ENCODE measurements around the gene WDR43. TPM values are rescaled to one million over a fixed set of nuclear protein-coding genes. Genes with fewer than 3 reads are reported as not detected.
A peak's percentile ranks its signal among the peaks of the same experiment; 100 is the strongest.

The WDR43 gene
- total RNA-seq, 4 donors from 2014 or later: 15.8 to 399 (median 46.0) TPM

DNA sequence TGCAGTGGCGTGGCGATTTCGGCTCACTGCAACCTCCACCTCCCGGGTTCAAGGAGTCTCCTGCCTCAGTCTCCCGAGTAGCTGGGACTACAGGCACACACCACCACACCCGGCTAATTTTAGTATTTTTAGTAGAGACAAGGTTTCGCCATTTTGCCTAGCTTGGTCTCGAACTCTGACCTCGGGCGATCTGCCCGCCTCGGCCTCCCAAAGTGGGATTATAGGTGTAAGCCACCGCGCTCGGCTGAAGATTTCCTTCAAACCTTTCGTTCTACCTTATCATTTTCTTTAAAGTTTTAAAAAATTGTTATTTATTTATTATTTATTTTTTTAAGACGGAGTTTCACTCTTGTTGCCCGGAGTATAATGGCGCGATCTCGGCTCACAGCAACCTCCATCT is 979 bp upstream of the WDR43 start:
- no peaks in the 10 kb centered on the region for H3K27me3 ChIP-seq
- H3K27ac ChIP-seq: no peak overlapping the region
- no peaks in the 10 kb centered on the region for H3K9me3 ChIP-seq
- 95 to 96% methylated on average over 19 to 21 of the region's 21 CpGs for WGBS, 2 donors (ENCODE audit: low coverage in 1 of 2)
- no peak for TF ChIP-seq EP300 (IDR thresholded peaks at IDR 0.05; ENCODE audit: low read depth)
- no peak for TF ChIP-seq POLR2A (IDR thresholded peaks at IDR 0.05)
- TF ChIP-seq POLR2AphosphoS5 (IDR thresholded peaks at IDR 0.05): no peak
- TF ChIP-seq, protein P1, sequence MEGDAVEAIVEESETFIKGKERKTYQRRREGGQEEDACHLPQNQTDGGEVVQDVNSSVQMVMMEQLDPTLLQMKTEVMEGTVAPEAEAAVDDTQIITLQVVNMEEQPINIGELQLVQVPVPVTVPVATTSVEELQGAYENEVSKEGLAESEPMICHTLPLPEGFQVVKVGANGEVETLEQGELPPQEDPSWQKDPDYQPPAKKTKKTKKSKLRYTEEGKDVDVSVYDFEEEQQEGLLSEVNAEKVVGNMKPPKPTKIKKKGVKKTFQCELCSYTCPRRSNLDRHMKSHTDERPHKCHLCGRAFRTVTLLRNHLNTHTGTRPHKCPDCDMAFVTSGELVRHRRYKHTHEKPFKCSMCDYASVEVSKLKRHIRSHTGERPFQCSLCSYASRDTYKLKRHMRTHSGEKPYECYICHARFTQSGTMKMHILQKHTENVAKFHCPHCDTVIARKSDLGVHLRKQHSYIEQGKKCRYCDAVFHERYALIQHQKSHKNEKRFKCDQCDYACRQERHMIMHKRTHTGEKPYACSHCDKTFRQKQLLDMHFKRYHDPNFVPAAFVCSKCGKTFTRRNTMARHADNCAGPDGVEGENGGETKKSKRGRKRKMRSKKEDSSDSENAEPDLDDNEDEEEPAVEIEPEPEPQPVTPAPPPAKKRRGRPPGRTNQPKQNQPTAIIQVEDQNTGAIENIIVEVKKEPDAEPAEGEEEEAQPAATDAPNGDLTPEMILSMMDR (IDR thresholded peaks at IDR 0.05): no peak
- no peaks in the 10 kb centered on the region for H3K36me3 ChIP-seq
- DNase-seq: no peak
- intact Hi-C loops (cut with DNase I; ENCODE audit: low total_unique reads): loop anchor here (10.0 kb wide), 1 partner anchor 319 kb away; no protein-coding TSS in a partner anchor
- in situ Hi-C loops (cut with MboI; ENCODE audit: low pct_ligation_motif_present in 1 of 4, low pct_unique_long_range_greater_than_20kb in 1 of 4, low sequenced_read_pairs in 3 of 4): loop anchor here in 1 of 4 donors (25.0 kb wide), 1 partner anchor 306 kb away; no protein-coding TSS in a partner anchor
- peaks cover 12 to 31% (median 28%) of the 10 kb centered on the region in 4 donors for H3K4me1 ChIP-seq
- no peak overlapping the region for H3K4me3 ChIP-seq

GRCh38 chr2:28895189-28895893 is 874 bp downstream of the WDR43 start:
- in situ Hi-C loops (cut with MboI; ENCODE audit: low pct_ligation_motif_present in 1 of 4, low pct_unique_long_range_greater_than_20kb in 1 of 4, low sequenced_read_pairs in 3 of 4) (loop anchor here in 1 of 4 donors (25.0 kb wide), 1 partner anchor 308 kb away; no protein-coding TSS in a partner anchor), intact Hi-C loops (cut with DNase I; ENCODE audit: low total_unique reads) (loop anchor here (10.0 kb wide), 1 partner anchor 321 kb away; no protein-coding TSS in a partner anchor)
- no peaks in the 10 kb centered on the region for H3K9me3 ChIP-seq
- H3K4me3 ChIP-seq: peak overlapping the region; percentile 66 to 99 (median 88)
- WGBS, 2 donors (ENCODE audit: low coverage in 1 of 2): 0 to 1% methylated on average over 6 to 19 of the region's 19 CpGs
- TF ChIP-seq EP300 (IDR thresholded peaks at IDR 0.05; ENCODE audit: low read depth) (no peak), POLR2A (IDR thresholded peaks at IDR 0.05) (no peak), POLR2AphosphoS5 (IDR thresholded peaks at IDR 0.05) (no peak)
- TF ChIP-seq, protein P1 (IDR thresholded peaks at IDR 0.05): no peak
- H3K36me3 ChIP-seq: no peaks in the 10 kb centered on the region
- peak overlapping the region; percentile 82 to 90 (median 88) for H3K27ac ChIP-seq
- peaks cover 12 to 31% (median 29%) of the 10 kb centered on the region in 4 donors for H3K4me1 ChIP-seq
- DNase-seq: peak; percentile 35
- H3K27me3 ChIP-seq: no peaks in the 10 kb centered on the region

- 61 to 76% methylated on average over 2 of the region's 2 CpGs for whole genome bisulfite sequencing, 2 donors (ENCODE audit: low coverage in 1 of 2)
- H3K27ac ChIP-seq: no peak overlapping the region
- H3K27me3 ChIP-seq: no peaks in the 10 kb centered on the region
- in situ Hi-C loops (cut with MboI; ENCODE audit: low pct_ligation_motif_present in 1 of 4, low pct_unique_long_range_greater_than_20kb in 1 of 4, low sequenced_read_pairs in 3 of 4) (loop anchor here in 1 of 4 donors (25.0 kb wide), 1 partner anchor 310 kb away; no protein-coding TSS in a partner anchor), intact Hi-C loops (cut with DNase I; ENCODE audit: low total_unique reads) (loop anchor here (10.0 kb wide), 1 partner anchor 322 kb away; no protein-coding TSS in a partner anchor)
- H3K36me3 ChIP-seq: peaks cover 0 to 1% (median 0%) of the 10 kb centered on the region in 4 donors
- peaks cover 12 to 31% (median 29%) of the 10 kb centered on the region in 4 donors for H3K4me1 ChIP-seq
- DNase-seq: no peak
- TF ChIP-seq EP300 (IDR thresholded peaks at IDR 0.05; ENCODE audit: low read depth): no peak
- TF ChIP-seq, protein P1 (IDR thresholded peaks at IDR 0.05): no peak
- no peak for TF ChIP-seq POLR2AphosphoS5 (IDR thresholded peaks at IDR 0.05)
- TF ChIP-seq POLR2A (IDR thresholded peaks at IDR 0.05): no peak
- H3K4me3 ChIP-seq: no peak overlapping the region
- H3K9me3 ChIP-seq: no peaks in the 10 kb centered on the region
Measured at GRCh38 chr2:28896906-28897305, 2.4 kb downstream of the WDR43 start.

- no peak for DNase-seq
- intact Hi-C loops (cut with DNase I; ENCODE audit: low total_unique reads): loop anchor here (10.0 kb wide), 1 partner anchor 323 kb away; no protein-coding TSS in a partner anchor
- Histone ChIP-seq H3K4me3 (no peak overlapping the region), H3K36me3 (peaks cover 0 to 10% (median 4%) of the 10 kb centered on the region in 4 donors), H3K4me1 (peaks cover 12 to 31% (median 29%) of the 10 kb centered on the region in 4 donors), H3K27me3 (no peaks in the 10 kb centered on the region), H3K9me3 (no peaks in the 10 kb centered on the region), H3K27ac (no peak overlapping the region)
- in situ Hi-C loops (cut with MboI; ENCODE audit: low pct_ligation_motif_present in 1 of 4, low pct_unique_long_range_greater_than_20kb in 1 of 4, low sequenced_read_pairs in 3 of 4): loop anchor here in 1 of 4 donors (25.0 kb wide), 1 partner anchor 311 kb away; no protein-coding TSS in a partner anchor
- TF ChIP-seq POLR2AphosphoS5 (IDR thresholded peaks at IDR 0.05): no peak
- no peak for TF ChIP-seq EP300 (IDR thresholded peaks at IDR 0.05; ENCODE audit: low read depth)
- TF ChIP-seq POLR2A (IDR thresholded peaks at IDR 0.05): no peak
- TF ChIP-seq, protein P1 (IDR thresholded peaks at IDR 0.05): no peak
- 40 to 58% methylated on average over 1 of the region's 1 CpG for WGBS, 2 donors (ENCODE audit: low coverage in 1 of 2)
Measured at GRCh38 chr2:28898048-28898447, 3.6 kb downstream of the WDR43 start.

Measured in transverse colon (tissue), 4 donors.